Midbrain (tissue), 1 donor: ENCODE measurements around the gene SVOPL.

ENCODE experiments used
- DNase-seq: peaks from one replicate; lab custom pipeline; 2025; lab: John Stamatoyannopoulos, UW

Gene SVOPL

DNA sequence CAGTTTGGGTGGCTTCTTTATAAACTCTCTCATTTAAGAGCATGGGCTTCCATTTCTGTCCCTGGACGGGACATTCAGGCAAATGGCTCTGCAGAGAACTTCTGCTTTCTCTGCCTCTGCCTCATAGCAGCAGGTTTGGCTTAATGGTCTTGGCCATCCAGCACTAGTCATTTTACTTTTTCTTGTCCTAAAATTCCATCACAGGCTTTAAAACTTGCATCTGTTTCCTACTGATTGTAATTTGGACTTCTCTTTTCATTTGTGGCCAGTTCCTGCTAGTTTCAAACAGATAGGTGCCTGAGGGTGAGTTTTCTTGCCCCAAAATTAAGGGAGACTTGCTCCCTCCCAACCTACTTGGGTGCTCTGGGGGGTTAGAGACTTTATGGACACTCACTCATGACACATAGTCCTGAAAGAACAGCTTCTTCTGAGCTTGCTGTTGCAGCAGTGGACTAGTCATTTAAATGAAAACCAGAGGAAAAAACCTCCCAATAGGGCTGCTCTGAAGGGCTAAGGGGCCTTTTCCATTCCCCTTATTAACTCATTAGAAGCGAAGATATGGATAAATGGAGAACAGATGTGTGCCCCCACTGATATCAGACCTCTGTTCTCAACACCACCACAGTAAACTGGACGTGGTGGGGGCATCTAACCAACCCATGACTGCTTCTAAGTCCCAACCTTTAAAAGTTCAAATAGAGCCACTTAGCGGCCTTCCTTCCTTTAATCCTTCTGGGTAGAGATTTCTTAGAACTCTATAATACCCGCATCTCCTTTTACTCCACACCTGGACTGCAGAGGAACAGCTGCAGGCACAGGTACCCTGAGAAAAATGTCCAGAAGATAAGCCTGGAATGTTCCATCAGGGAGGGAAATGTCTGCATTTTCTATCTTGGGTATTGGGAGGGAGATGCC is 38.8 kb downstream of the SVOPL start:
- DNase-seq, result no peak

- DNase-seq, result no peak
Observed at GRCh38 chr7:138661069-138661635, 40.0 kb downstream of the SVOPL start.

DNA sequence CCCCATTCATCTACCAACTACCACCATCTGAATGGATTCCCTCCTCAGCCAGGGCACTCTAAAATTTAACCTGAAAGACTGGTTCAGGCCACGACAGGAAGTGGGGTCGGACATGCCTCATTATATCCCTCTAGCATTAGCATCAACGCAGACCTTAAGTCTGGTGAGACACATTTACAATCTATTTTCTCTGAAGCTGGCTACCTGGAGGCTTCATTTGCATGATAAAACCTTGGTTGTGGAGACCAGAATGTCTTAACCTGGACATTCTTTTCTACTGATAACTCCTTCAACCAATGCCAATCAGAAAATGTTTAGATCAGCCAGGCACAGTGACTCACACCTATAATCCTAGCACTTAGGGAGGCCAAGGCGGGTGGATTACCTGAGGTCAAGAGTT is 42.3 kb downstream of the SVOPL start:
- DNase-seq, result no peak

DNA sequence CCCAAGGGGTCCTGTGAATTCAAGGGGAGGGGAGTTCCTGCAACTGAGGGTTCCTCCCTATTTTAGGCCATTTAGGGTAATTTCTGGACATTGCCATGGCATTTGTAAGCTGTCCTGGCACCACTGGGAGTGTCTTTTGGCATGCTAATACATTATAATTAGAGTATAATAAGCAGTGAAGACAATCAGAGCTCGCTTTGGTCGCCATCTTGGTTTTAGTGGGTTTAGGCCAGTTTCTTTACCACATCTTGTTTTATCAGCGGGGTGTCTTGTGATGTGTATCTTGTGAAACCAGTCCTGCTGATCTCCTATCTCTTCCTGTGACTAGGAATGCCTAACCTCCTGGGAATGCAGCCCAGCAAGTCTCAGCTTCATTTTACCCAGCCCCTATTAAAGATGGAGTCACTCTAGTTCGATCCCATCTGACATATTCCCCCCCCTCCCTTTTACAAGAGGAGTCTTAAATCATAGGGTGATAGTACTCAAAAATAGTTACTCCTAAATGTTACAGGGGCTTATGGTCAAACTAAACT is 43.2 kb downstream of the SVOPL start:
- no peak for DNase-seq

- no peak for DNase-seq
Observed at GRCh38 chr7:138656952-138657351, 44.2 kb downstream of the SVOPL start.

GRCh38 chr7:138654616-138655015 is 46.5 kb downstream of the SVOPL start:
- DNase-seq, result no peak

DNA sequence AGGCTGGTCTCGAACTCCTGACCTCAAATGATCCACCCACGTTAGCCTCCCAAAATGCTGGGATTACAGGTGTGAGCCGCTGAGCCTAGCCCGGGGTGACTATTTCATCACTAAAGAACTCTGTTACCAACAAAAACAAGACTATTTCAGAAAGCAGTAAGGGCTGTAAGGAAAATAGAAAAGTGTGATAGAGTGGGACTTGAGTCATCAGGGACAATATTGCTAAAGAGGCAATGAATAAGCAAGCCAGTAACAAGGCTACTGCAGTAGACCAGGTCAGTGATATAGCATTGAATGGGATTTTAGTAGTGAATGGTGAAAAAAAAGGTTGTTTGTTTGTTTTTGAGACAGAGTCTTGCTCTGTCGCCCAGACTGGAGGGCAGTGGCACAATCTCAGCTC is 51.7 kb downstream of the SVOPL start:
- DNase-seq, result no peak

GRCh38 chr7:138645284-138645683 is 55.9 kb downstream of the SVOPL start:
- no peak for DNase-seq

DNA sequence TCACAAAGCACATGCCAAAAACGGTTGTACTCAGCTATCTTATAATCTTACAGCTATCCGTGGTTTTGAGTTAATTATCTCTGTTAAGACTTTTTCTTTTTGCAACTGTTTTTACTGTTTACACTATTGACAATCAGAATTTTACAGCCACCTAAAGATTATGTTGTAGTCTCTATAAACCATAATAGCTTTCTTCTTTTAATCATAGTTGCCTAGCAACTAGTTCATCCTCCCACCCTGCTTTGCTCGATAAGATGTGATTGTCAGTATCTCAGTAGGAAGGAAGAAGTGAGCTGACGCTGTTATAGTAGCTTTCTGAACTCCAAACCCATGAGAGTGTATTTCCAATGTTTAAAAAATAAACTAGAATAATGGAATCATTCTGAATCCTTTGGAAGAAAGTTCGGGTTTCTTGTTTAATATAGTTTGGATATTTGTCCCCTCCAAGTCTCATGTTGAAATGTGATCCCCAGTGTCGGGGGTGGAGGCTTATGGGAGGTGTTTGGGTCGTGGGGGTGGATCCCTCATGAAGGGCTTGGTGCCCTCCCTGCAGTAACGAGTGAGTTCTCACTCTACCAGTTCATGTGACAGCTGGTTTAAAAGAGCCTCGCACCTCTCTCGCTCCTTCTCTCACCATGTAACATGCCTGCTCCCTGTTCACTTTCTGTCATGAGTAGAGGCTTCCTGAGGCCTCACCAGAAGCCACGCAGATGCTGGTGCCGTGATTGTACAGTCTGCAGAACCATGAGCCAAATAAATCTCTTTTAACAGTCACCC is 68.1 kb downstream of the SVOPL start:
- DNase-seq, result no peak

DNA sequence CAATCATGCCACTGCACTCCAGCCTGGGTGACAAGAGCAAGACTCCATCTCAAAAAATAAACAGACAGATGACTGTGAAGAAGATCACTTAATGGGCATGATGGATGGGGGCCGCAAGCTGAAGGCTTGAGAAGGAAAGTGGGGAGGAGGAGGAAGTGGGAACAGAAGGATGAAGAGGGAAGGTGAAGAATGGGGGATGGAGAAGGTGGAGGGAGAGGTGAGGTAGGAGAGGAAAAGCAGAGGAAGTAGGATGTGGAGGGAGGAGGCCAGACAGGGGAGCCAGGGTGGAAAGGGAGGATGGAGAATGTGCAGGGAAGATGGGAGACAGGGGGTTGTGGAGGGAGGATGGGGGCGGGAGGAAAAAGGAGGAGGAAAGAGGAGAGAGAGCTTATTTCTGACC is 68.8 kb downstream of the SVOPL start:
- DNase-seq, result no peak

- no peak for DNase-seq
Observed at GRCh38 chr7:138630059-138630610, 71.0 kb downstream of the SVOPL start.

DNA sequence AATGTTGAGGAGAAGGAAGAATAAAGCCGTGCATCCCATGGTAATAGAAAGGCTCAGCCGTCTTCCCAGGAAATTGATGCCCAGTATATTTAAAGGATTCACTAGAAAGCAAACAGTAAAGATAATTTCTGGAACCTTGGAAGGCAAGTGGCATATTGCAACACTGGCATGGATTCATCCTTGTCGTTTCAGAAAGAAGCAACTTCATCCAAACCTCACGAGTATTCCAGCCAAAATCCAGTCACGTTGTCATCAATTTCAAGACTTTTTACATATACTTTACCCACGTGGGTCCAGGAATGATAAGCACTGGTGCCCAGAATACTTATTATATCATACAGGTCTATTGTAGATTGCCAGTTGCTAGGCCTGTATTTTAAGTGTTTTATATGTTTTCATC is 73.8 kb downstream of the SVOPL start:
- DNase-seq, result no peak

DNA sequence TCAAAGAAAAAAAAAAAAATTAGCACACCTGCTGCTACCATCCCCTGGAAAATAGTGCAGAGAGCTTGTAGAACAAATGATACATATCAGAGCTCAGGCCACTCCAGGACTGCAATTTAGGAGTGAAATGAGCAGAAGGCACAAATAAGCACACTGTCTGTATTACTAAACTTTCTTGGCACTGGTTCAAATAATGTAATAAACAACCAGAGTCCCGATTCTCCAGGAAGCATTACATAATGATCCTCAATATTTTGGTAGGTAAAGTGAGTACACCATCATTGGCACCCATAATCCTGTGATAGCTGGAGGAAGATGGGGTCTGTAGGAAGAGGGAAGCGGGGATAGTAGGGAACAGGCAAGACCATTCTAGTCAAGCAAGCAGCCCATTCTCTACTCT is 74.3 kb downstream of the SVOPL start:
- DNase-seq, result no peak

GRCh38 chr7:138625849-138626230 is 75.3 kb downstream of the SVOPL start:
- DNase-seq, result no peak

GRCh38 chr7:138625084-138625848 is 75.9 kb downstream of the SVOPL start:
- no peak for DNase-seq

DNA sequence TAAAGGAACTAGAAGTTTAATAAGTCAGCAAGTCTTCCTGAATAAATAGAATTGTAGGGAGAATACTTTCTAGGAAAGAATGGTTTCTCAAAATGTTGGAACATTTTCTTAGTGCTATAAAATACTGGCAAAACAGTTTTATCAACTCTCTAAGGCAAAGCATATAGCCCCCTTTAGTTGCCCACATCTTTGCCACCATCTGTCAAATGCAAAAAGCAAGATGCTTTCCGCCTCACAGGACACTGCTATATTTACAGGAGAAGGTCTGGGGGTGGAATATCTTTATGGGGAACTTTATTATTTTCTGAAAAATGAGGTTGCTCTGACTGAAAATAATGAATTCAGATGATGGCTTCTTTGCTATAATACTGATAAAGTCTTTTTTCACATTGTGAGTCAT is 78.3 kb downstream of the SVOPL start:
- no peak for DNase-seq

DNA sequence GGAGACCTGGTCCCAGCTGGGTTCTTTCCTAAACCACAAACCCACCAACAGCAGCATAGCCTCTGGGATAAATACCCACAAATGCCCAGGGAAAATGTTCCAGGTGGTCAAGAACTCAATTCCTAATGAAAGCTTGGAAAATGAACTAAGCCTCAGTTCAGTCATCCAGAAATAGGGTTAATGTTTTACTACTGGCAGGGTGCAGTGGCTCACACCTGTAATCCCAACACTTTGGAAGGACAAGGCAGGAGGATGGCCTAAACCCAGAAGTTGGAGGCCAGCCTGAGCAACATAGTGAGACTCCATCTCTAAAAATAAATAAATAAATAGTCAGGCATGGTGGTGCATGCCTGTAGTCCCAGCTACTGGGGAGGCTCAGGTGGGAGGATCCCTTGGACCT is 82.2 kb downstream of the SVOPL start:
- DNase-seq, result no peak

DNA sequence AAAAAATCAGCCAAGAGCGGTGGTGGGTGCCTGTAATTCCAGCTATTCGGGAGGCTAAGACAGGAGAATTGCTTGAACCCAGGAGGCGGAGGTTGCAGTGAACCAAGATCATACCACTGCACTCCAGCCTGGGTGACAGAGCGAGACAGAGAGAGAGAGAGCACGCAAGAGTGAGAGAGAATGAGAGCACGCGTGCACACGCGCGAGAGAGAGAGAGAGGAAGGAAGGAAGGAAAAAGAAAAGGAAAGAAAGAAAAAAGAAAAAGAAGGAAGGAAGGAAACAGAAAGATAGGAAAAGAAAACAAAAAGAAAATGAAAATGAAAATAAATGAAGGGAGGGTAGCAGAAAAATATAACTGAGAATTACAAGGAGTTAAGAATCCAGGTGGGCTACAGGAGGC is 82.7 kb downstream of the SVOPL start:
- DNase-seq, result no peak

- DNase-seq, result no peak
Observed at GRCh38 chr7:138616085-138616484, 85.1 kb downstream of the SVOPL start.

- no peak for DNase-seq
Observed at GRCh38 chr7:138613630-138614029, 87.5 kb downstream of the SVOPL start.

DNA sequence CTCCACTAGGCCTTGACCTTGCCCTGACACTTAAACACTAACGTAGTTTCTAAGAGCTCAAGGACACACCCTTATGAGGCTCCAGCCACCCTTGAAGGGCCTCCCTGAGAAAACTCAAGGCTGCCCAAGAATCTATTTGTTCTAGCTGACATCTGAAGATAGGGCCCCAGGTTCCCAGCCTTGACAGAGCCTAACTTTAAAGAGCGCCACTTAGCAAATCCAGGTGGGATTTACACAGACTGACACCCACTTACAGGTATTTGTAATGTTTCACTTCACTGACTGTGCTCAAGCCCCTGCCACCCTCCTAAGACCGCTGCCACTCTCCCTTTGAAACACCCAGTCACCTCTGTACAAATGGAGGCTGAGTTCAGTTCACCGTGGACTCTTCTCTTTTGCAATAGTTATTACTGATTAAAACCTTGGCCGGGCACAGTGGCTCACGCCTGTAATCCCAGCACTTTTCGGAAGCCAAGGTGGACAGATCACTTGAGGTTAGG is 90.4 kb downstream of the SVOPL start:
- DNase-seq, result no peak
